ENCODE results near the gene ARSA. TPM values are rescaled to one million over a fixed set of nuclear protein-coding genes. Genes with fewer than 3 reads are reported as not detected.

ARSA gene
- total and polyA plus RNA-seq, 2 of the 13 experiments (the other 11 are each of a cell fraction or from before 2014, with no cell fraction given), result 9.0 to 11.5 TPM

GRCh38 chr22:50613291-50613981 is 14.5 kb downstream of the ARSA start (continued):
- no peak for TF ChIP-seq HMGXB3 (CRISPR knock-in tag; IDR thresholded peaks at IDR 0.05; ENCODE audit: borderline replicate concordance)
- TF ChIP-seq ZNF44 (CRISPR knock-in tag; IDR thresholded peaks at IDR 0.05), result no peak
- no peak for TF ChIP-seq YEATS4 (CRISPR knock-in tag; IDR thresholded peaks at IDR 0.05; ENCODE audit: borderline replicate concordance)
- TF ChIP-seq TBX2 (CRISPR knock-in tag; IDR thresholded peaks at IDR 0.05; ENCODE audit: borderline replicate concordance), result peak; percentile 56; the same call in 1 of the 2 replicates
- TF ChIP-seq TEAD3 (CRISPR knock-in tag; optimal IDR thresholded peaks at IDR 0.05; ENCODE audit: borderline replicate concordance), result peak; percentile 17
- TF ChIP-seq MYC (CRISPR knock-in tag; IDR thresholded peaks at IDR 0.05; ENCODE audit: borderline replicate concordance), result peak; percentile 46; the same call in 1 of the 2 replicates
- no peak for TF ChIP-seq REL (CRISPR knock-in tag; conservative IDR thresholded peaks at IDR 0.05)
- no peak for TF ChIP-seq ZNF7 (CRISPR knock-in tag; IDR thresholded peaks at IDR 0.05)
- no peak for TF ChIP-seq SMAD9 (CRISPR knock-in tag; IDR thresholded peaks at IDR 0.05)
- TF ChIP-seq ZNF644 (CRISPR knock-in tag; IDR thresholded peaks at IDR 0.05; ENCODE audit: low read depth), result no peak
- TF ChIP-seq RFX3 (CRISPR knock-in tag; IDR thresholded peaks at IDR 0.05), result no peak
- no peak for TF ChIP-seq ZBTB44 (CRISPR knock-in tag; IDR thresholded peaks at IDR 0.05)
- TF ChIP-seq ZNF619 (CRISPR knock-in tag; IDR thresholded peaks at IDR 0.05), result peak; percentile 72; the same call in 1 of the 2 replicates
- no peak for TF ChIP-seq ZFP41 (CRISPR knock-in tag; IDR thresholded peaks at IDR 0.05; ENCODE audit: borderline replicate concordance)
- peak; percentile 89 for TF ChIP-seq RXRB (CRISPR knock-in tag; IDR thresholded peaks at IDR 0.05; ENCODE audit: borderline replicate concordance)
- TF ChIP-seq FOSL2 (CRISPR knock-in tag; IDR thresholded peaks at IDR 0.05), result 0 out of 2 replicates have a peak, but pooled peaks have one; percentile 10
- peak; percentile 75 for TF ChIP-seq ZFY (CRISPR knock-in tag; IDR thresholded peaks at IDR 0.05)
- no peak for TF ChIP-seq ATF7 (IDR thresholded peaks at IDR 0.05)
- TF ChIP-seq ATF7 (CRISPR knock-in tag; IDR thresholded peaks at IDR 0.05), result no peak
- no peak for TF ChIP-seq SKI (IDR thresholded peaks at IDR 0.05; ENCODE audit: partially characterized antibody)
- TF ChIP-seq MTF1 (CRISPR knock-in tag; IDR thresholded peaks at IDR 0.05), result no peak
- TF ChIP-seq IKZF1 (IDR thresholded peaks at IDR 0.05), result no peak
- no peak for TF ChIP-seq ZNF24 (IDR thresholded peaks at IDR 0.05)
- no peak for TF ChIP-seq POLR2AphosphoS2 (IDR thresholded peaks at IDR 0.05; ENCODE audit: low read depth, low read length)
- no peak for TF ChIP-seq RFXAP (CRISPR knock-in tag; IDR thresholded peaks at IDR 0.05; ENCODE audit: borderline replicate concordance)
- TF ChIP-seq THYN1 (CRISPR knock-in tag; IDR thresholded peaks at IDR 0.05; ENCODE audit: borderline replicate concordance, low read depth), result no peak
- peak; percentile 41; the same call in 1 of the 2 replicates for TF ChIP-seq SALL1 (CRISPR knock-in tag; IDR thresholded peaks at IDR 0.05)
- TF ChIP-seq DRAP1 (CRISPR knock-in tag; IDR thresholded peaks at IDR 0.05), result 0 out of 2 replicates have a peak, but pooled peaks have one; percentile 29

All from HepG2 (cell line).